CD4-positive, alpha-beta T cell treated with Interleukin-4 for 4 hours (primary cell): Measurements from ENCODE around the gene AFF3.

Experiments
- DNase-seq: peaks from one replicate; pipeline ENCODE4 v3.0.0-alpha.2; 2020

Gene AFF3

DNA sequence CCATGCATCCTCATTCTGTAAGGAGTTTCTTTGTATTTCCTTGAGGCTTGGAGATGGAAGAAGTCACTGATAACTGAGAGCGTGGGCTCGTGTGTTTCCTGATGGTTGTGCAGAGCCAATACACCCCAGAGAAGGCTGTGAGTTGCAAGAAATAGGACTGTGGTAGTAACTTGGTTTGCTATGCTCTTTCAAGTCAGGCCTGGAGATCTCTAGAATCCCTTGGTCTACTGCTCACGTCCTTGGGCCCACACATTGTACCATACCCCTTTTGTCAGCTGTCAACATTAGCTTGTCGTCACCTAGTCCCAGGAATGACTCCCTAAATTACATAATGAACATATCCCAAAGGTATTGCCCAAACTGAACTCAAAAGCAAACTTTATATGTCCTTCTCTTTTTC, 414.2 kb downstream of the AFF3 start:
- DNase-seq: no peak

GRCh38 chr2:99727199-99727598, 415.2 kb downstream of the AFF3 start:
- DNase-seq: no peak

- no peak for DNase-seq
Observed at GRCh38 chr2:99726691-99727090, 415.7 kb downstream of the AFF3 start.

GRCh38 chr2:99725820-99726219, 416.6 kb downstream of the AFF3 start:
- DNase-seq: no peak

- no peak for DNase-seq
Observed at GRCh38 chr2:99722476-99722875, 419.9 kb downstream of the AFF3 start.

DNA sequence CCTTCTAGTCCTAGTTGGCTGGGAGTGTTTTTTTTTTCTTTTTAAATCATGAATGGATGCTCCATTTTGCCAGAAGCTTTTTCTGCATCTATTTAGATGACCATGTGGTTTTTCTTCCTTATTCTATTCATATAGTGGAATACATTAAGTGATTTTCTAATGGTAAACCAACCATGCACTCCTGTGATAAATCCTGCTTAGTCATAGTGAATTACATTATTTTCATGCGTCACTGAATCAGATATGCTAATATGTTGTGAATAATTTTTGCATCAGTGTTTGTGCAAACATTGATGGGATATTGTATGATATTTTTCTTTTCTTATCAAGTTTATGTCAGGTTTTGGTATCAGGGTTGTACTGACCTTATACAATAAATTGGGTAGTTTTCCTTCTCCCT, 423.3 kb downstream of the AFF3 start:
- DNase-seq: no peak

DNA sequence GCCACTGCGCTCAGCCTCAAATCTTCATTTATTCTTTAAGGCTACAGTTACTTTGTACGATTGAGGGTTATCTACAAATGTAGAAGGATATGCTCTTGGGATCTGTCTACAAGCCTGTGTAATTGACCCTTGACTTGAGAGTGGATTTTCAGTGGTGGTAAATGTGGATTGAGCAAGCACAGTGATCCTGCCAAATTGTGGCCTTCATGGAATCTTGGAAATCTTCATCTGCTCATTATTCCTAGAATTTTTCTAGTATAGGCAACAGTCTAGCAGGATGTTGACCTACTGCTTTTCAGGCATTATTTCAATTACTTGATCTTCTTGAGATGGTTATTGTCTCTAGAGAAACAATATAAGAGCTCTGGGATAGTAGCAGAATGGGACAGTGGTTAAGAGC, 426.4 kb downstream of the AFF3 start:
- no peak for DNase-seq

DNA sequence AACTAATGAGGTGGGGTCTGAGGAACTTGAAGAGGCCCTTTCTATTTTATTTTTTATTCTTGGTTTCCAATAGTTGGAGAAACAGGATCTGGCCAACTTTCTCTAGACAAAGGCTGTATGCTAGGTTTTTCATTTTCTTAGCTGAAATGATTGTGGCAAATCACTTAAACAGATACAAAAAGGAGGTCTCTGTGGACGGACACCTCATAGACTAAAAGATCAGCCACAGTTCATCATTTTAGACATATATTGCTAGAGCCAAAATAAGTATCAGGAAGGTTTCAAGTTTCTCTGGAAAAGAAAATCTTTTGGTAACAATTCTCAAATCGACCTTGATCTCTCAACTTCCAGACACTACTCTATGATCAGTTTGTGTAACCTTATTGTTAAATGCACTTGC, 428.0 kb downstream of the AFF3 start:
- DNase-seq: no peak

GRCh38 chr2:99711144-99711543, 431.2 kb downstream of the AFF3 start:
- DNase-seq: no peak

DNA sequence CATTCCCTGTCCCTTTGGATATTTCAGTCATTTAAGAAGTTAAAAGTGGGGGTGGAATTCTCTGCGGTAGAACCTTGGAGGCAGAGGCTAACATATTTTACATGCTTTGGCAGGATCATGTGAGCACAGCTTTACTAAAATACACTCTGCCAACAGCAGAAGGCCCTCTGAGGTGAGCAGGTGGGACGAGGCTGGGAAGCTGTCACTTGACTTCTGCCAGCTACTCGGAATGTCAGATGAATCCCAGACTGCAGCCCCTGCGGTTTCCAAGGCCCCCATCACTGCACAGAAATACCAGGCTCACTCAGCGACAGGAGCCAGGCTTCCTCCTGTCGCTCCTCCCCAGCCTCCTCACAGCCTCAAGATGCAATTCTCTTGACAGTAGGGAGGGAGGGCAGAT, 431.7 kb downstream of the AFF3 start:
- no peak for DNase-seq

DNA sequence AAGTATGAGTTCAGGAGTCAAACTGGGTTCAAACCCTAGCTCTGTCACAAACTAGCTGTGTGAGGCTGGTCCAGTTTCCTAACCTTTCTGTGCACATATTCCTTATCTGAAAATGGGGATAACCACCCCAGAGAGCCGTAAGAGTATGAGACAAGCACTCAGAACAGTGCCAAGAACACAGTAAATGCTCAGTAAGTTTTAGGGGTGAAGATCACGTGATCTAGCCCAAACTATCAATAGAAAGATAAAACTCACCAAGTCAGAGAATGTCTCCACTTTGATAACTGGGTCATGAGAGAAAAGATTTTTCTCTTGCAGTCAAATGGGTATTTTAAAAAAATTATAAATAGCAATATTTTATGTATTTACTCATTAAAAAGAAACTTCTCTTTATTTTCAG, 433.2 kb downstream of the AFF3 start:
- no peak for DNase-seq

DNA sequence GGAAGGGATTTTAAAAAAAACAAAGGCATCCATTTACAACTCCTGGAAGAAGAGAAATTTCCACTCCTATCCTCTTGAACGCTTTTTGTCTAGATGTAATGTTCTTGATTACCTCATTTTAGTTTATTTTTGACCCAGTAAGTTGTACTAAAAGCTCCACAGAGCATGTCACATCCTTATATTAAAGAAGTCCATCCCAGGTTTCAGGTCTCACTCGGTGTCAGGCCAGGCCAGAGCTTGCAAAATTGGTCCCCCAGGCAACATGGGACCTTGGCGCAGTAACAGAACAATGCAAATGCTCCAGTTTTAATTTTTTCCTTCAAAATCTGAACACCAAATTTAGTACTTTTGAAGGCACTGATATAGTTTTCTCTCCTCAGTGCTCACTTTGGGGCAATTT, 434.2 kb downstream of the AFF3 start:
- DNase-seq: no peak

GRCh38 chr2:99707592-99707991, 434.8 kb downstream of the AFF3 start:
- no peak for DNase-seq

DNA sequence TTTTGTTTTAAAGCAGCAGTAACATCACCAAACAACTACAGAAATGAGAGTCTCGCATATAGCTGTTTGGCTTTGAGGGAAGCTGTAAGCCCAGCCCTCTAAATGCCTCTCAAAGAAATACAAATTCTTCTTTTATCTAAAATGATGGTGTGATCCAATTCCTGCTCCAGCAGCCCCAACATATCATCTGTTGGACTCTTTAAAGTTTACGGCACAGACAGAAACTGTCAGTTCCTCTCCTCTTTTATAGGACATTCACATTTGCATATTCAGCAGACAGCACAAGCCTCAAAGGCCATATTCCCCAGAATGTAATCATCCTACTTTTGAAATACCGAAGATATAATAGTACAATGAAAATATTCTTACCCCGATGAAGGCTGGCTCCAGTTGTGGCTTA, 435.7 kb downstream of the AFF3 start:
- DNase-seq: no peak

DNA sequence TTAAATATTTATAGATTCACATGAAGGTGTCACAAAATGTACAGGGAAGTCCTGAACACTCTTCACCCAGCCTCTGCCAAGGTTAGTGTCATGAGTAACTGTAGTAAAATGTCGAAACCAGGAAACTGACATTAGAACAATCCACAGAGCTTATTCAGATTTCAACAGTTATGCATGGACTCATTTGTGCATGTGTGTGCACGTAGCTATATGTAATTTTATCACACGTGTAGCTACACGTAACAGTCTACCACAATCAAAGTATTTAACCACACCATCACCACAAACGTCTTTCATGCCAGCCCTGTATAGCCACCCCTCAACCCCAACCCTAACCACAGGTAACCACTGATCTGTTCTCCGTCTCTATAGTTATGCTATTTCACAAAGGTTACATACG, 440.9 kb downstream of the AFF3 start:
- DNase-seq: no peak

GRCh38 chr2:99700482-99701398, 441.6 kb downstream of the AFF3 start:
- DNase-seq: no peak

- no peak for DNase-seq
Observed at GRCh38 chr2:99698896-99699295, 443.5 kb downstream of the AFF3 start.

DNA sequence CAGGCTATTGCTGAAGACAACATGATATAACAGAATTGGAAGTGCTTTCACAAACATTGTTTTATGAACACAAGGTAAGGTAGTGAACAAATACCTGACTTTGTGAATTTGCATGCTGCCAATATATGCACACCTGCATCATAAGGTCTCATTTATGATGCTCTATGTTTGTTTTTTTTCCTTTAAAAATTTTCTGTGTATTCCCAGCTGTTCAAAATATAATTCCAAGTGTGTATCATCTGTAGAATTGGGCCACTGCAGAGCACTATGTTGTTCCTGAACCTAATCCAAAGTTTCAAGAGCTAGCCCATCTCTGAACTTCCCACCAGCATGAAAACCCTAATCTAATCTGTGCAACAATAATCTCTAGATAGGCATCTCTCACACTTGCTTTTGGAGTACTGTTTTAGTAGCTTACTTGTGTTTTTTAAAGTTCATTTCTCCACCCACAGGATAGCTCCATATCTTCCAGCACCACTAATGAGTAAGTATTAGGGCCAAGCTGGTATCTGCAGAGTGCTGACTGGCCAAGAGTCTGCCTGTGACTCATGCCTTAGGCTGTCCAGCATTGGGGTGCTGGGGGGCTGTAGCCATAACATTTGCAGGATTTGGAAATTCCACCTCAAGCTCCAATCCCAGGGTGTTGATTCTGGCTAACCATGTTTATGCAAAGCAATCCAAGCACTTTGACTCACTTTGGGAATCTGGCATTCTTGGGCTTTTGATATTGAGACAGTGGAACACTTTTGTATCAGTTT, 444.4 kb downstream of the AFF3 start:
- DNase-seq: no peak

DNA sequence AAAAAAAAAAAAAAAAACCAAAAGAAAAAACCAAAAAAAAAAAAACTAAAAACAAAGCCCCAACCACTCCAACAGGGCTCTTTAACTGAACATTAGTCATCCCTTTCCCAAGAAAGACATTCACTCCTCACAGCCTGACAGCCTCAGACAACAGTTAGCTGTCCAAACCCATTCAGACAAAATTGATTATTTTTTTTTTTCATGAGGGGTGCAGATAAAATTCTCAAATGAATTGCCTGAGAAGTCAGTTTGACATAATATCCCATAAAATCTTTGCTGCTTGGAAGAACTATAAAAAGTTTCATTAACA, 446.5 kb downstream of the AFF3 start:
- DNase-seq: no peak

- no peak for DNase-seq
Observed at GRCh38 chr2:99695130-99695943, 447.1 kb downstream of the AFF3 start.

GRCh38 chr2:99694331-99694730, 448.1 kb downstream of the AFF3 start:
- DNase-seq: no peak

DNA sequence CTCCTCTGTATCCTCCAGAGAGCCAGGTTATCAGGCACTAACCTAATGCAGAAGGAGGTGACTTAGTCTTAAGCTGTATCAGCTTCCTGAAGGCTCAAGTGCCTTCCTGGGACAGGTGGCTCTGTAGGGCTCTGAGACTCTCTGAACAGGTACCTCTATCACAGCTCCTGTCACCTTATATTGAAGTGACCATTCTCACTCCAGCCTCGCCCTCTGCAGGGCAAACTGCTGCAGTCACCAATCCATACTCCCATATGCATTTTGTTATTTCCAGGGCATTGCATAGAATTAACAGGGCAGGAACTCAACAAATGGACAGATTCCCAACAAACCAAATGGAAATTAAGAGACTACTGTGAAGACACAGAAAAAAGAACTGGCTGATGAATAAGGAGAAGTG, 449.6 kb downstream of the AFF3 start:
- no peak for DNase-seq

DNA sequence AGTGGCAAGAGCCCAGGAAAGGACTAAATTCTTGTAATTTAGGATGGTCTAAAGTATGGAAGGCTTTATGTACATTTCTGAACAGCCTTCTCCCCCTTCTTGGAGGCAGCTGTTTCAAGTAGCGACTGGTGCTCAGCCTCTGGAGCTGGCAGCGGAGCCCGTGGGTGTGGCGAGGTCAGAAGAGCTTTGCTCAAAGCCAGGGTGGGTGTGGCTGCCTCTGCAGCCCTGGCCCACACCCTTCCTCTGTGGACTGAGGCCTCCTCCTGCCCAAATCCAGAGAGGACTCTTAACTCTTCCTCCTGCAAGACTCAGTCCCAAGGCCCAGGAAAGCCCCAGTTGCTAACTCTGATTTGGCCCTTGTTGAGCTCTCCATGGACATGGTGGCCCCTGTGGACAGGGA, 450.5 kb downstream of the AFF3 start:
- DNase-seq: no peak
